Measurements from ENCODE around the gene HES5. TPM values are rescaled to one million over a fixed set of nuclear protein-coding genes. Genes with fewer than 3 reads are reported as not detected.
A peak's percentile ranks its signal among the peaks of the same experiment; 100 is the strongest.

HES5 gene
- polyA plus RNA-seq, 3 donors: not detected

- Mint-ChIP-seq H3K4me3 (peak overlapping the region in 1 of 2 donors; percentile 6), H3K27me3 (ENCODE audit: low read depth in 3 of 3) (peaks cover 5 to 8% (median 6%) of the 10 kb centered on the region in 3 donors), H3K36me3 (peaks cover 44 to 59% of the 10 kb centered on the region in 2 donors), H3K4me1 (peaks cover 22% of the 10 kb centered on the region), H3K27ac (no peak overlapping the region), H3K9me3 (peaks cover 0 to 3% (median 0%) of the 10 kb centered on the region in 7 donors)
- no peak for TF ChIP-seq CTCF (IDR thresholded peaks at IDR 0.05)
- DNase-seq: no peak
- Histone ChIP-seq H3K79me2 (ENCODE audit: insufficient read depth, low read length) (peaks cover 27% of the 10 kb centered on the region), H2AFZ (ENCODE audit: insufficient read depth, low read depth, low read length, poor library complexity, severe bottlenecking) (no peak overlapping the region), H3K27me3 (ENCODE audit: control insufficient read depth in 2 of 2, insufficient read depth in 2 of 2, low read length in 2 of 2) (no peaks in the 10 kb centered on the region), H3K9ac (ENCODE audit: insufficient read depth, low read length, poor library complexity, severe bottlenecking) (no peak overlapping the region), H3K9me3 (replicated peaks in 1 of 2; ENCODE audit: control insufficient read depth in 1 of 2, insufficient read depth in 1 of 2, low read length in 2 of 2) (no peaks in the 10 kb centered on the region), H3K36me3 (replicated peaks in 1 of 2; ENCODE audit: control insufficient read depth in 1 of 2, insufficient read depth in 2 of 2, low read length in 2 of 2) (peaks cover 61 to 65% of the 10 kb centered on the region in 2 donors), H3K4me3 (replicated peaks in 1 of 3; ENCODE audit: low read depth in 2 of 3, low read length in 3 of 3) (no peak overlapping the region), H3K4me2 (replicated peaks; ENCODE audit: extremely low read depth, low read length, poor library complexity, severe bottlenecking) (no peak overlapping the region), H3K4me1 (ENCODE audit: control insufficient read depth in 1 of 2, insufficient read depth in 2 of 2, low read length in 2 of 2) (peaks cover 30 to 34% of the 10 kb centered on the region in 2 donors), H4K20me1 (ENCODE audit: insufficient read depth, low read length) (peaks cover 64% of the 10 kb centered on the region), H3K27ac (ENCODE audit: low read depth in 1 of 2, low read length in 2 of 2) (no peak overlapping the region)
- WGBS (ENCODE audit: insufficient coverage): 83% methylated on average over 33 of the region's 35 CpGs
- intact Hi-C loops (cut with micrococcal nuclease): no loop called here
These were observed 29.6 kb upstream of the HES5 start for GRCh38 chr1:2559509-2560298.

GRCh38 chr1:2558861-2559260 is 28.8 kb upstream of the HES5 start:
- Histone ChIP-seq H3K79me2 (ENCODE audit: insufficient read depth, low read length) (peaks cover 27% of the 10 kb centered on the region), H3K27me3 (ENCODE audit: control insufficient read depth in 2 of 2, insufficient read depth in 2 of 2, low read length in 2 of 2) (no peaks in the 10 kb centered on the region), H3K36me3 (replicated peaks in 1 of 2; ENCODE audit: control insufficient read depth in 1 of 2, insufficient read depth in 2 of 2, low read length in 2 of 2) (peaks cover 61 to 64% of the 10 kb centered on the region in 2 donors), H4K20me1 (ENCODE audit: insufficient read depth, low read length) (peaks cover 62% of the 10 kb centered on the region), H3K4me2 (replicated peaks; ENCODE audit: extremely low read depth, low read length, poor library complexity, severe bottlenecking) (no peak overlapping the region), H3K9ac (ENCODE audit: insufficient read depth, low read length, poor library complexity, severe bottlenecking) (no peak overlapping the region), H3K9me3 (replicated peaks in 1 of 2; ENCODE audit: control insufficient read depth in 1 of 2, insufficient read depth in 1 of 2, low read length in 2 of 2) (no peaks in the 10 kb centered on the region), H3K4me1 (ENCODE audit: control insufficient read depth in 1 of 2, insufficient read depth in 2 of 2, low read length in 2 of 2) (peaks cover 35 to 39% of the 10 kb centered on the region in 2 donors), H2AFZ (ENCODE audit: insufficient read depth, low read depth, low read length, poor library complexity, severe bottlenecking) (no peak overlapping the region), H3K4me3 (replicated peaks in 1 of 3; ENCODE audit: low read depth in 2 of 3, low read length in 3 of 3) (no peak overlapping the region), H3K27ac (ENCODE audit: low read depth in 1 of 2, low read length in 2 of 2) (no peak overlapping the region)
- intact Hi-C loops (cut with micrococcal nuclease): no loop called here
- H3K27ac Mint-ChIP-seq: peak overlapping the region in 1 of 7 donors; percentile 25
- WGBS (ENCODE audit: insufficient coverage): 98% methylated on average over 6 of the region's 6 CpGs
- no peak for TF ChIP-seq CTCF (IDR thresholded peaks at IDR 0.05)
- H3K4me3 Mint-ChIP-seq: no peak overlapping the region
- H3K4me1 Mint-ChIP-seq: peaks cover 26% of the 10 kb centered on the region
- peaks cover 43 to 58% of the 10 kb centered on the region in 2 donors for H3K36me3 Mint-ChIP-seq
- peaks cover 8 to 15% (median 13%) of the 10 kb centered on the region in 3 donors for H3K27me3 Mint-ChIP-seq (ENCODE audit: low read depth in 3 of 3)
- DNase-seq: no peak
- H3K9me3 Mint-ChIP-seq: peaks cover 0 to 3% (median 0%) of the 10 kb centered on the region in 7 donors
